GM18502 (cell line): Measurements from ENCODE around the gene DUSP9.
"Not testable (repeated sequence)": the region's sequence is repeated elsewhere in the genome, so short reads cannot be mapped to it uniquely, and the experiment has no call there.

Source experiments
- ATAC-seq: cut with Tn5 transposase; IDR thresholded peaks from one replicate; pipeline ENCODE4 v1.9.1; 2021; ENCODE audit warnings: mild to moderate bottlenecking; ENCODE audit not compliant: unreplicated experiment, poor library complexity

DUSP9 gene

GRCh38 chrX:153688911-153689590 is 42.0 kb downstream of the DUSP9 start:
- no peak for ATAC-seq

GRCh38 chrX:153689654-153690465 is 42.9 kb downstream of the DUSP9 start:
- no peak for ATAC-seq

GRCh38 chrX:153690466-153690865 is 43.5 kb downstream of the DUSP9 start:
- ATAC-seq, result no peak

- not testable (repeated sequence) for ATAC-seq
Measured at GRCh38 chrX:153691032-153691827, 44.2 kb downstream of the DUSP9 start.

GRCh38 chrX:153692003-153692402 is 45.0 kb downstream of the DUSP9 start:
- no peak for ATAC-seq

- ATAC-seq, result no peak
Measured at GRCh38 chrX:153692611-153693156, 45.7 kb downstream of the DUSP9 start.

GRCh38 chrX:153693216-153694086 is 46.4 kb downstream of the DUSP9 start:
- no peak for ATAC-seq

- ATAC-seq, result not testable (repeated sequence)
Measured at GRCh38 chrX:153694256-153694655, 47.3 kb downstream of the DUSP9 start.

- ATAC-seq, result no peak
Measured at GRCh38 chrX:153694687-153695270, 47.8 kb downstream of the DUSP9 start.

GRCh38 chrX:153696100-153696499 is 49.1 kb downstream of the DUSP9 start:
- ATAC-seq, result no peak

GRCh38 chrX:153696538-153696937 is 49.5 kb downstream of the DUSP9 start:
- ATAC-seq, result not testable (repeated sequence)

GRCh38 chrX:153696986-153697722 is 50.2 kb downstream of the DUSP9 start:
- ATAC-seq, result not testable (repeated sequence)

- no peak for ATAC-seq
Measured at GRCh38 chrX:153697924-153698865, 51.2 kb downstream of the DUSP9 start.

GRCh38 chrX:153699210-153699783 is 52.3 kb downstream of the DUSP9 start:
- not testable (repeated sequence) for ATAC-seq

- ATAC-seq, result not testable (repeated sequence)
Measured at GRCh38 chrX:153699784-153700371, 52.9 kb downstream of the DUSP9 start.

GRCh38 chrX:153700376-153700945 is 53.5 kb downstream of the DUSP9 start:
- no peak for ATAC-seq
